HL-60 (cell line): ENCODE measurements around the gene CFAP46.
A peak's percentile ranks its signal among the peaks of the same experiment; 100 is the strongest.

ENCODE experiments used
- DNase-seq, 2 experiments: peaks; one replicate each; pipeline ENCODE4 v3.0.0-alpha.2; 2010 to 2020; ENCODE audit warnings: low read depth in 1 of 2, low spot score in 1 of 2
- H3K27ac ChIP-seq: fragments of 250-450 bp; sonication (Bioruptor Pico); replicated peaks from 2 replicates; pipeline ENCODE4 v1.5.1; 2020; ENCODE audit warnings: mild to moderate bottlenecking, moderate library complexity
- H3K27me3 ChIP-seq: fragments of 250-450 bp; sonication (Bioruptor Pico); 2 replicates; pipeline ENCODE4 v1.5.1; 2021; ENCODE audit warnings: mild to moderate bottlenecking, moderate library complexity; ENCODE audit not compliant: insufficient read depth, poor library complexity, severe bottlenecking
- H3K4me3 ChIP-seq: replicated peaks from 2 replicates; pipeline ENCODE4 v1.5.1; 2011; ENCODE audit warnings: mild to moderate bottlenecking, control low read depth, low read length; ENCODE audit not compliant: insufficient read depth
- CTCF ChIP-seq: IDR thresholded peaks from one replicate; pipeline ENCODE4 v1.5.1; 2011; ENCODE audit warnings: low read length, control low read depth, inconsistent platforms; ENCODE audit not compliant: insufficient read depth
- GABPA ChIP-seq: IDR thresholded peaks from 2 replicates; pipeline ENCODE4 v1.6.1; 2012; ENCODE audit warnings: low read depth
- POLR2AphosphoS5 ChIP-seq: IDR thresholded peaks from 2 replicates; pipeline ENCODE4 v1.6.1; 2012; ENCODE audit warnings: low read depth
- REST ChIP-seq: IDR thresholded peaks from 2 replicates; pipeline ENCODE4 v1.6.1; 2012; ENCODE audit warnings: low read depth; ENCODE audit not compliant: insufficient replicate concordance
- SPI1 ChIP-seq: IDR thresholded peaks from 2 replicates; pipeline ENCODE4 v1.6.1; 2012; ENCODE audit warnings: low read depth, mild to moderate bottlenecking, borderline replicate concordance

CFAP46 gene

GRCh38 chr10:132838346-132838970 lies 103.9 kb downstream of the CFAP46 start:
- DNase-seq, result no peak
- H3K4me3 ChIP-seq, result no peak overlapping the region
- H3K27ac ChIP-seq, result no peak overlapping the region
- no peaks in the 10 kb centered on the region for H3K27me3 ChIP-seq
- TF ChIP-seq SPI1 (no peak), GABPA (no peak), REST (no peak), CTCF (no peak), POLR2AphosphoS5 (no peak)

- no peaks in the 10 kb centered on the region for H3K27me3 ChIP-seq
- no peak overlapping the region for H3K27ac ChIP-seq
- no peak overlapping the region for H3K4me3 ChIP-seq
- DNase-seq, result no peak
- TF ChIP-seq SPI1, result no peak
- no peak for TF ChIP-seq CTCF
Measured at GRCh38 chr10:132837905-132838304, 104.5 kb downstream of the CFAP46 start.

GRCh38 chr10:132836832-132837540 lies 105.4 kb downstream of the CFAP46 start:
- TF ChIP-seq GABPA, result no peak
- peak; percentile 47 for TF ChIP-seq CTCF
- Histone ChIP-seq H3K27ac (no peak overlapping the region), H3K27me3 (peaks cover 1% of the 10 kb centered on the region), H3K4me3 (no peak overlapping the region)
- peak; percentile 4 to 15 for DNase-seq

- no peak overlapping the region for H3K27ac ChIP-seq
- TF ChIP-seq POLR2AphosphoS5, result no peak
- TF ChIP-seq REST, result no peak
- no peak for TF ChIP-seq GABPA
- no peak for TF ChIP-seq CTCF
- TF ChIP-seq SPI1, result no peak
- peaks cover 5% of the 10 kb centered on the region for H3K27me3 ChIP-seq
- DNase-seq, result no peak
- no peak overlapping the region for H3K4me3 ChIP-seq
Measured at GRCh38 chr10:132836248-132836831, 106.0 kb downstream of the CFAP46 start.
